ENCODE measurements around the gene HOXB13. TPM values are rescaled to one million over a fixed set of nuclear protein-coding genes. Genes with fewer than 3 reads are reported as not detected.

The HOXB13 gene
- total and polyA plus RNA-seq, 2 of the 13 experiments (the other 11 are each of a cell fraction or from before 2014, with no cell fraction given): not detected

DNA sequence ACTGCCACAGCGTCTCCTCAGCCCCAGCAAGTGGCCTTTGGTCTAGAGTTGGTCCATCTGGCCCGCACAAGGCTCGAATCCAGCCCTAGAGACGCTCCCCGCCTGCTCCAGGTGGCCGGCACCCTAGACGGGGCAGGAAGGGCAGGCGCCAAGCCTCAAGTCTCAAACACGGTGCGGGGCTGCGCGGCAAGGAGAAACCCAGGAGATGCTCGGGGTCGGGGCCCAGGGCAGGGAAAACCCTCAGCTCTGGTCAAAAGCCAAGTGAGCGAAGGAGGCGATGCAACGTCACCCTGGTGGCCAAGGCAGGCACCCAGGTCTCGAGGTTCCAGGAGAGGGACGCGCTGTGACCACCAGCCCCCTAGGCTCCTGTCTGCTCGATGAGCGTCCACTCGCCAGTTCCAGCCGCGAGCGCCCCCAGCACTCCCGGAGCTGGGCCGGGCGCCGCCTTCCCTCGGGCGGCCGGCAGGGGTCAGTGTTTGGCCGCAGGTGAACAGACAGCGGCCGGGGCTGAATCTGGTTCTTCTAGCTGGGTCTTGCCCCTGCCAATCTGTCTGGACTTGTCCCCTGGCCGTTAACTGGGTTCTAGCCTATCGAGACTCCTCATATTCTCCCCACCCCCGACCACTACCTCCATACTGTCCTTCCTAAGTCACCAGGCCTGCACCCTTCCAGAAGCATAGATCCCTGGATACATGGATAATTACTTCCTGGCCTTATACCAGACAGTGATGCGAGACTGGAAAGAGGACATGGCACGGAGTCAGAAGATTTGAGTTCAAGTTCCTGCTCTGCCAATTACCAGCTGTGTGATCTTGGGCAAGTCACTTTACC, 50.2 kb downstream of the HOXB13 start (continued):
- TF ChIP-seq CENPX (CRISPR knock-in tag; IDR thresholded peaks at IDR 0.05) (no peak), PATZ1 (CRISPR knock-in tag; IDR thresholded peaks at IDR 0.05) (peak; percentile 58), SALL2 (CRISPR knock-in tag; IDR thresholded peaks at IDR 0.05) (0 out of 2 replicates have a peak, but pooled peaks have one; percentile 46), KAT2B (IDR thresholded peaks at IDR 0.05; ENCODE audit: borderline replicate concordance, low read depth, low read length) (no peak), PHB2 (IDR thresholded peaks at IDR 0.05; ENCODE audit: partially characterized antibody) (no peak), ZNF510 (CRISPR knock-in tag; IDR thresholded peaks at IDR 0.05; ENCODE audit: low read depth) (no peak), SKI (IDR thresholded peaks at IDR 0.05; ENCODE audit: partially characterized antibody) (no peak), ZNF704 (CRISPR knock-in tag; IDR thresholded peaks at IDR 0.05; ENCODE audit: borderline replicate concordance) (no peak), RFXAP (CRISPR knock-in tag; IDR thresholded peaks at IDR 0.05; ENCODE audit: borderline replicate concordance) (no peak; the same call in 1 of the 2 replicates), FLYWCH1 (CRISPR knock-in tag; IDR thresholded peaks at IDR 0.05) (no peak), RFX5 (IDR thresholded peaks at IDR 0.05; ENCODE audit: low read depth, low read length) (no peak), ZNF383 (CRISPR knock-in tag; IDR thresholded peaks at IDR 0.05; ENCODE audit: borderline replicate concordance) (no peak), MYNN (CRISPR knock-in tag; IDR thresholded peaks at IDR 0.05; ENCODE audit: low read depth) (no peak), ZUFSP (CRISPR knock-in tag; IDR thresholded peaks at IDR 0.05; ENCODE audit: borderline replicate concordance) (no peak), TRIM24 (CRISPR knock-in tag; IDR thresholded peaks at IDR 0.05) (no peak), ARHGAP35 (CRISPR knock-in tag; IDR thresholded peaks at IDR 0.05; ENCODE audit: borderline replicate concordance) (no peak; the same call in 1 of the 2 replicates), RNF219 (CRISPR knock-in tag; IDR thresholded peaks at IDR 0.05) (no peak), ZNF263 (CRISPR knock-in tag; IDR thresholded peaks at IDR 0.05) (no peak), AGO2 (optimal IDR thresholded peaks at IDR 0.05; ENCODE audit: low read depth, low read length) (no peak)
- TF ChIP-seq, protein P1, sequence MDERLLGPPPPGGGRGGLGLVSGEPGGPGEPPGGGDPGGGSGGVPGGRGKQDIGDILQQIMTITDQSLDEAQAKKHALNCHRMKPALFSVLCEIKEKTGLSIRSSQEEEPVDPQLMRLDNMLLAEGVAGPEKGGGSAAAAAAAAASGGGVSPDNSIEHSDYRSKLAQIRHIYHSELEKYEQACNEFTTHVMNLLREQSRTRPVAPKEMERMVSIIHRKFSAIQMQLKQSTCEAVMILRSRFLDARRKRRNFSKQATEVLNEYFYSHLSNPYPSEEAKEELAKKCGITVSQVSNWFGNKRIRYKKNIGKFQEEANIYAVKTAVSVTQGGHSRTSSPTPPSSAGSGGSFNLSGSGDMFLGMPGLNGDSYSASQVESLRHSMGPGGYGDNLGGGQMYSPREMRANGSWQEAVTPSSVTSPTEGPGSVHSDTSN (CRISPR knock-in tag; IDR thresholded peaks at IDR 0.05): no peak

Measured in HepG2 (cell line).